HG03025 (cell line): ENCODE measurements around the gene DUOXA1.
"Not testable (repeated sequence)": the region's sequence is repeated elsewhere in the genome, so short reads cannot be mapped to it uniquely, and the experiment has no call there.

Source experiments
- ATAC-seq: cut with Tn5 transposase; IDR thresholded peaks from one replicate; pipeline ENCODE4 v1.9.1; 2021; ENCODE audit warnings: mild to moderate bottlenecking, moderate library complexity; ENCODE audit not compliant: unreplicated experiment, low FRiP score

DUOXA1 gene

GRCh38 chr15:45114751-45115085, 15.0 kb downstream of the DUOXA1 start:
- no peak for ATAC-seq

- ATAC-seq = no peak
These were observed 15.5 kb downstream of the DUOXA1 start, which contains the start of the genes DUOX2 and DUOXA2 for GRCh38 chr15:45114076-45114750. DUOX2 (minus strand) TSS chr15:45114172; CDS start chr15:45113411, 761 bp downstream. DUOXA2 (plus strand) TSS chr15:45114326; CDS start chr15:45114606, 280 bp downstream.

GRCh38 chr15:45113380-45113990, 16.2 kb downstream of the DUOXA1 start:
- ATAC-seq = no peak

GRCh38 chr15:45112591-45113379, 16.9 kb downstream of the DUOXA1 start:
- no peak for ATAC-seq

GRCh38 chr15:45112143-45112590, 17.5 kb downstream of the DUOXA1 start:
- ATAC-seq = no peak

- ATAC-seq = no peak
These were observed 18.1 kb downstream of the DUOXA1 start for GRCh38 chr15:45111390-45112142.

GRCh38 chr15:45110256-45110820, 19.3 kb downstream of the DUOXA1 start:
- no peak for ATAC-seq

GRCh38 chr15:45107941-45108630, 21.6 kb downstream of the DUOXA1 start:
- no peak for ATAC-seq

- ATAC-seq = no peak
These were observed 23.5 kb downstream of the DUOXA1 start for GRCh38 chr15:45106002-45106790.

- ATAC-seq = no peak
These were observed 24.1 kb downstream of the DUOXA1 start for GRCh38 chr15:45105586-45105985.

GRCh38 chr15:45104170-45104569, 25.5 kb downstream of the DUOXA1 start:
- not testable (repeated sequence) for ATAC-seq

- ATAC-seq = no peak
These were observed 27.5 kb downstream of the DUOXA1 start for GRCh38 chr15:45102226-45102625.

- no peak for ATAC-seq
These were observed 27.9 kb downstream of the DUOXA1 start for GRCh38 chr15:45101749-45102148.

- no peak for ATAC-seq
These were observed 28.6 kb downstream of the DUOXA1 start for GRCh38 chr15:45100884-45101625.

- ATAC-seq = no peak
These were observed 30.0 kb downstream of the DUOXA1 start for GRCh38 chr15:45099549-45100165.

- no peak for ATAC-seq
These were observed 32.2 kb downstream of the DUOXA1 start for GRCh38 chr15:45097466-45097865.

GRCh38 chr15:45095661-45096060, 34.0 kb downstream of the DUOXA1 start:
- no peak for ATAC-seq

- ATAC-seq = no peak
These were observed 35.3 kb downstream of the DUOXA1 start for GRCh38 chr15:45094358-45094730.
